ENCODE data around the gene EFCAB12.
A peak's percentile ranks its signal among the peaks of the same experiment; 100 is the strongest.

EFCAB12 gene

GRCh38 chr3:129428376-129429079 is at the start of gene EFCAB12:
EFCAB12 (minus strand) TSS chr3:129428636; CDS start chr3:129428488, 148 bp downstream.
- H3K4me1 Mint-ChIP-seq = peaks cover 35% of the 10 kb centered on the region
- H3K27ac Mint-ChIP-seq = peak within 1 kb of the TSS; percentile 88
- H3K36me3 Mint-ChIP-seq = peaks cover 1% of the 10 kb centered on the region
- H3K9me3 Mint-ChIP-seq = no peaks in the 10 kb centered on the region
- H3K27me3 Mint-ChIP-seq = peaks cover 1% of the 10 kb centered on the region
- peak within 1 kb of the TSS; percentile 73 for H3K4me3 Mint-ChIP-seq

GRCh38 chr3:129476586-129476985 is 48.1 kb upstream of the EFCAB12 start:
- Mint-ChIP-seq H3K4me1 (peaks cover 5% of the 10 kb centered on the region), H3K27ac (no peak overlapping the region), H3K9me3 (no peaks in the 10 kb centered on the region), H3K36me3 (peaks cover 13% of the 10 kb centered on the region), H3K4me3 (no peak overlapping the region), H3K27me3 (no peaks in the 10 kb centered on the region)

GRCh38 chr3:129475863-129476262 is 47.4 kb upstream of the EFCAB12 start:
- H3K9me3 Mint-ChIP-seq = no peaks in the 10 kb centered on the region
- peaks cover 13% of the 10 kb centered on the region for H3K36me3 Mint-ChIP-seq
- no peaks in the 10 kb centered on the region for H3K27me3 Mint-ChIP-seq
- H3K4me1 Mint-ChIP-seq = no peaks in the 10 kb centered on the region
- no peak overlapping the region for H3K4me3 Mint-ChIP-seq
- no peak overlapping the region for H3K27ac Mint-ChIP-seq

GRCh38 chr3:129474984-129475804 is 46.8 kb upstream of the EFCAB12 start:
- Mint-ChIP-seq H3K9me3 (no peaks in the 10 kb centered on the region), H3K36me3 (peaks cover 13% of the 10 kb centered on the region)

GRCh38 chr3:129473769-129474152 is 45.3 kb upstream of the EFCAB12 start:
- peaks cover 14% of the 10 kb centered on the region for H3K36me3 Mint-ChIP-seq
- no peak overlapping the region for H3K4me3 Mint-ChIP-seq

More at GRCh38 chr3:129474984-129475804, 46.8 kb upstream of the EFCAB12 start:
- Mint-ChIP-seq H3K27ac (no peak overlapping the region), H3K4me1 (no peaks in the 10 kb centered on the region), H3K27me3 (no peaks in the 10 kb centered on the region), H3K4me3 (no peak overlapping the region)

GRCh38 chr3:129473067-129473768 is 44.8 kb upstream of the EFCAB12 start:
- Mint-ChIP-seq H3K9me3 (no peaks in the 10 kb centered on the region), H3K27ac (no peak overlapping the region), H3K4me3 (no peak overlapping the region), H3K36me3 (peaks cover 14% of the 10 kb centered on the region), H3K4me1 (peaks cover 13% of the 10 kb centered on the region), H3K27me3 (no peaks in the 10 kb centered on the region)

More at GRCh38 chr3:129473769-129474152, 45.3 kb upstream of the EFCAB12 start:
- no peaks in the 10 kb centered on the region for H3K27me3 Mint-ChIP-seq
- no peak overlapping the region for H3K27ac Mint-ChIP-seq
- no peaks in the 10 kb centered on the region for H3K9me3 Mint-ChIP-seq
- H3K4me1 Mint-ChIP-seq = peaks cover 13% of the 10 kb centered on the region

GRCh38 chr3:129470861-129471260 is 42.4 kb upstream of the EFCAB12 start:
- Mint-ChIP-seq H3K27me3 (no peaks in the 10 kb centered on the region), H3K9me3 (no peaks in the 10 kb centered on the region), H3K4me1 (peaks cover 13% of the 10 kb centered on the region), H3K4me3 (no peak overlapping the region), H3K36me3 (peaks cover 11% of the 10 kb centered on the region), H3K27ac (no peak overlapping the region)

GRCh38 chr3:129469026-129469425 is 40.6 kb upstream of the EFCAB12 start:
- Mint-ChIP-seq H3K27ac (no peak overlapping the region), H3K4me1 (peaks cover 13% of the 10 kb centered on the region), H3K36me3 (peaks cover 13% of the 10 kb centered on the region), H3K27me3 (no peaks in the 10 kb centered on the region), H3K4me3 (no peak overlapping the region), H3K9me3 (no peaks in the 10 kb centered on the region)

GRCh38 chr3:129467932-129468331 is 39.5 kb upstream of the EFCAB12 start:
- Mint-ChIP-seq H3K36me3 (peaks cover 11% of the 10 kb centered on the region), H3K27ac (no peak overlapping the region), H3K4me1 (peaks cover 17% of the 10 kb centered on the region), H3K9me3 (no peaks in the 10 kb centered on the region), H3K27me3 (no peaks in the 10 kb centered on the region), H3K4me3 (no peak overlapping the region)

- Mint-ChIP-seq H3K4me3 (no peak overlapping the region), H3K36me3 (peaks cover 12% of the 10 kb centered on the region), H3K27ac (no peak overlapping the region), H3K27me3 (no peaks in the 10 kb centered on the region), H3K4me1 (peaks cover 5% of the 10 kb centered on the region), H3K9me3 (no peaks in the 10 kb centered on the region)
Observed at GRCh38 chr3:129463716-129464115, 35.3 kb upstream of the EFCAB12 start.

GRCh38 chr3:129463094-129463493 is 34.7 kb upstream of the EFCAB12 start:
- Mint-ChIP-seq H3K27ac (no peak overlapping the region), H3K27me3 (no peaks in the 10 kb centered on the region), H3K36me3 (peaks cover 12% of the 10 kb centered on the region), H3K9me3 (no peaks in the 10 kb centered on the region), H3K4me3 (no peak overlapping the region), H3K4me1 (peaks cover 5% of the 10 kb centered on the region)

- Mint-ChIP-seq H3K9me3 (no peaks in the 10 kb centered on the region), H3K36me3 (peaks cover 12% of the 10 kb centered on the region), H3K27ac (no peak overlapping the region), H3K4me1 (peaks cover 5% of the 10 kb centered on the region), H3K4me3 (no peak overlapping the region), H3K27me3 (no peaks in the 10 kb centered on the region)
Observed at GRCh38 chr3:129462361-129462968, 34.0 kb upstream of the EFCAB12 start.

- no peak overlapping the region for H3K27ac Mint-ChIP-seq
- peaks cover 12% of the 10 kb centered on the region for H3K36me3 Mint-ChIP-seq
- no peak overlapping the region for H3K4me3 Mint-ChIP-seq
- no peaks in the 10 kb centered on the region for H3K27me3 Mint-ChIP-seq
- no peaks in the 10 kb centered on the region for H3K9me3 Mint-ChIP-seq
- H3K4me1 Mint-ChIP-seq = peaks cover 5% of the 10 kb centered on the region
Observed at GRCh38 chr3:129461461-129462146, 33.2 kb upstream of the EFCAB12 start.

- H3K27ac Mint-ChIP-seq = no peak overlapping the region
- peaks cover 12% of the 10 kb centered on the region for H3K36me3 Mint-ChIP-seq
- peaks cover 5% of the 10 kb centered on the region for H3K4me1 Mint-ChIP-seq
- no peaks in the 10 kb centered on the region for H3K9me3 Mint-ChIP-seq
- no peaks in the 10 kb centered on the region for H3K27me3 Mint-ChIP-seq
- no peak overlapping the region for H3K4me3 Mint-ChIP-seq
Observed at GRCh38 chr3:129461022-129461421, 32.6 kb upstream of the EFCAB12 start.

- peaks cover 5% of the 10 kb centered on the region for H3K4me1 Mint-ChIP-seq
- no peaks in the 10 kb centered on the region for H3K9me3 Mint-ChIP-seq
- H3K4me3 Mint-ChIP-seq = no peak overlapping the region
- H3K36me3 Mint-ChIP-seq = peaks cover 14% of the 10 kb centered on the region
- no peaks in the 10 kb centered on the region for H3K27me3 Mint-ChIP-seq
- no peak overlapping the region for H3K27ac Mint-ChIP-seq
Observed at GRCh38 chr3:129460572-129460971, 32.1 kb upstream of the EFCAB12 start.
